HG02852 (cell line): ENCODE data around the gene BRAF.
"Not testable (repeated sequence)": the region's sequence is repeated elsewhere in the genome, so short reads cannot be mapped to it uniquely, and the experiment has no call there.

Source experiments
- ATAC-seq: cut with Tn5 transposase; IDR thresholded peaks from one replicate; pipeline ENCODE4 v1.9.1; 2021; ENCODE audit warnings: mild to moderate bottlenecking, moderate library complexity; ENCODE audit not compliant: unreplicated experiment

The BRAF gene

DNA sequence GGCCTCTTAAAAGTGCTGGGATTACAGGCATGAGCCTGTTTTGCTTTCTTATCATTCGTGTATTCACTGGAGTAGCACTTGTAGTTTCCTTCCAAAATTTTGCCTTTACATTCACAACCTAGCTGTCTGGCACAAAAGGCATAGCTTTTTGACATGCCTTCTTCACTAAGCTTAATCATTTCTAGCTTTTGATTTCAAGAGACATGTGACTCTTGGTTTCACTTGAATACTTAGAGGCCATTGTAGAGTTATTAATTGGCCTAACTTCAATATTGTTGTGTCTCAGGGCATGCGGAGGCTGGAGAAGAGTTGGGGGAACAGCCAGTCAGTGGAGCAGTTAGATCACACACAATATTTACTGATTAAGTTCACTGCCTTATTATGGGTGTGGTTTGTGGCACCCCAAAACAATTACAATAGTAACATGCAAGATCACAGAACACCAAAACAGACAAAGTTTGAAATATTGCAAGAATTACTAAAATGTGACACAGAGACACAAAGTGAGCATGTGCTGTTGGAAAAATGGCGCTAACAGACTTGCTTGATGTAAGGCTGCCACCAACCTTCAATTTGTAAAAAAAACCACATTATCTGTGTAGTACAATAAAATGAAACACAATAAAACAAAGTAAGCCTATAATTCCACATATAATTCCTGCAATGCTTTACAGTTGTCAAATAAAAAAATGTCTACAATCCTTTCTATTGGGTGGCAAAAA is 43.1 kb downstream of the BRAF start:
- peak; percentile 52 for ATAC-seq

GRCh38 chr7:140877249-140877524 is 47.5 kb downstream of the BRAF start:
- no peak for ATAC-seq

- ATAC-seq, result peak; percentile 87
Measured at GRCh38 chr7:140876519-140877248, 48.0 kb downstream of the BRAF start.

DNA sequence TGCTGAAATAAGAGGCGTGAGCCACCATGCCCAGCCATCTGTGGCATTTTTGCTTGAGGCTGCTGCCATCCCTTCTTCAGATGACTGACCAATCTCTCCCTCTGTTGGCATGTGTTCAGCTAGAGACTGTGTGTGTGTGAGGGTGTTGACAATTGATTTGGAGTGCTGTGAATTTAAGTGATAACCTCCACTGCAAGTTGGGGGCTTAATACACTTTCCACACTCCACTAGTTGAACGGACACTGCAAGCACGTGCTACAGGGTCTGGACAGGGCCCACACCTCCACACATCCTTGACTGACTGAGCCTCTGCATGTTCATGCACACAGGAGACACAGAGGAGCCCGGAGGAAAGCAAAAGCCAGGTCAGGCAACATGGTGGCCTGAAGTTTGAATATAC is 51.3 kb downstream of the BRAF start:
- no peak for ATAC-seq

DNA sequence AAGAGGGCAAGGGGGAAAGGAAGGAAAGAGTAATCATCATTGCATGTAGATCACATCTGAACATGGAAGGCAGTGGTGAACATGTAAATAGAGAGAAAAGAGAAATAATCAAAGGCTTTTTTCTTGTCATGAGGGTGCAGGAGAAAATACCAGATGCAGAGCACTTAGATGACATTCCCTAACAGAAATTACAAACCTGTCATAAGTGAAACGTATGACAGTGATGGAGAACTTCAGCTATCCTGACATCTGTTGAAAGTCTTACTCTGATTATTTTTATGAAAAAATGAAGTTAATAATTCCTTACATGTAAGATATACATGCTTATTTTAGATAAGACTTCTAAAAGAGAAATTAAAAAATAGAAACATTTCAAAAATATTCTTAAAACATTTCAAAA is 54.7 kb downstream of the BRAF start:
- ATAC-seq, result no peak

DNA sequence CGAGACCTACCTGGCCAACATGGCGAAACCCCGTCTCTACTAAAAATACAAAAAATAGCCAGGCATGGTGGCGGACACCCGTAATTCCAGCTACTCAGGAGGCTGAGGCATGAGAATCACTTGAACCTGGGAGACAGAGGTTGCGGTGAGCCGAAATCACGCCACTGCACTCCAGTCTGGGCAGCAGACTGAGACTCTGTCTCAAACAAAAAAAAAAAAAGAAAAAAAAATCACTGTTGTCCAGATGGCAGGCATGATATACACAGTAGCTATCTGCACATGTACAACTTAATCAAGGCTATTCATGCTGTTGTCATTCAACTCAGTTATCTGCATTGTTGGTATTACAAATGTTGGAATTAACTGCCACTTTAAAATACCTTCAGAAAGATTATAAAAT is 55.3 kb downstream of the BRAF start:
- no peak for ATAC-seq

- no peak for ATAC-seq
Measured at GRCh38 chr7:140867467-140868462, 57.0 kb downstream of the BRAF start.

DNA sequence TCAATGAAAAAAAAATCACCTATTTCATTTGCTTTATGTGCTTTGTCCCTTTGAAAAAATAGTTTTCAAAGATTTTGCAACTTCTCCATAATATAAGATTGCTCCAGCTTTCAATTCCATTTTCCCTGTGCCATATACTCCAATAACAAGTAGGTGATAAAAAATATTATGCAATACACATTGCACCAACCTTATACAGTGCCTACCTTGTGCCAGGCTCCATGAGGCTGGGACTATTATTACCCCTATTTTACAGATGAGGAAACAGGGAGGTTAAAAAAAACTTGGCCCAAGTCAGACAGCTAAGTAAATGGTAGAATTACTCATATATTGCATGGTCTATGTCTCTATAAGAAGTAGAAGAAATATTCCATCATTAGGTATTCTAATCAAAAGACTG is 57.8 kb downstream of the BRAF start:
- no peak for ATAC-seq

DNA sequence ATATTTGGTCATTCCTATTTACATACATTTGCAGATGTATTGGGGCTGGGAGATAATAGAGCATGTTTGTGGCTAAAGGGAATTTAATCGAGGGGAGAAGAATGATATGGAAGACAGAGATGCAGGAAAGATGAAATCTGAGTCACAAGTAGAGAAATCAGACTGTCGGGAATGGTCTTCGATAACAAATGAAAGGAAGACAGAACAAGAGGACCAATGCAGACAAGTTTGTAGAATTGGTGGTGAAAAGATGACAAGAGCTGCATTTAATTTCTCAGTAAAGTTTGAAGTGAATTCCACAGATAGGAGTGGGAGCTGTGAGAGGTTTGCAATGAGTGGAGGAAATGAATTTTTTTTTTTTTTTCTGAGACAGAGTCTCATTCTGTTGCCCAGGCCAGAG is 60.0 kb downstream of the BRAF start:
- no peak for ATAC-seq

DNA sequence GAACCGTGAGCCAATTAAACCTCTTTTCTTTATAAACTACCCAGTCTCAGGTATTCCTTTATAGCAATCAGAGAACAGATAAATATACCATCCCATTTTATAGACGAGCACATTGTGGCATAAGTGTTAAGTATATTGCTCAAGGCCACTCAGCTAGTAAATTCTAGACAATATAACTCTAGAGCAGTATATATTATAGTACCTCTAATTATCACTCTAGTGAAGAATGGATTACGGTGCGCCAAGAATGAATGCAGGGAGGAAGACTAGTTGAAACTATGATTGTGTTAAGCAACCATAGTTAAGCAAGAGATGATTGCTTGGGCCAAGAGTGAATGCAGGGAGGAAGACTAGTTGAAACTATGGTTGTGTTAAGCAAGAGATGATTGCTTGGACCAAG is 60.9 kb downstream of the BRAF start:
- no peak for ATAC-seq

DNA sequence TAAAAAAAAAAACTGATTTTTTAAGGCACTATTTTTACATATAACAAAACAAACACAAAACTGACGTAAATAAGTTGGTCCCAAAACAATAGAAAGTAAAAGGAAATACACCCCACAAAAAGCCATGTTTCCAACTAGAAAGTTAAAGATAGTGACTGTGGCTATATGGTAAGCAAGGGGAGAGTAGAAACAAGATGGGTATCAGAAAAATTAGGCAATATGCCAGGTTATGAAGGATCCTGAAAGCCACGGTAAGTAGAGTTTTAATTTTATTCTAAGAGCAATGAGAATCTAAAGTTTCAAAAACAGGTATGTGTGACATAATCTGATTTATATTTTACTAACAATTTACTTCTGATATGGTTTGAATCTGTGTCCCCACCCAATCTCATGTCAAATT is 61.5 kb downstream of the BRAF start:
- no peak for ATAC-seq

- no peak for ATAC-seq
Measured at GRCh38 chr7:140857048-140857447, 67.7 kb downstream of the BRAF start.

- no peak for ATAC-seq
Measured at GRCh38 chr7:140841166-140841715, 83.5 kb downstream of the BRAF start.

GRCh38 chr7:140831724-140832123 is 93.0 kb downstream of the BRAF start:
- no peak for ATAC-seq

DNA sequence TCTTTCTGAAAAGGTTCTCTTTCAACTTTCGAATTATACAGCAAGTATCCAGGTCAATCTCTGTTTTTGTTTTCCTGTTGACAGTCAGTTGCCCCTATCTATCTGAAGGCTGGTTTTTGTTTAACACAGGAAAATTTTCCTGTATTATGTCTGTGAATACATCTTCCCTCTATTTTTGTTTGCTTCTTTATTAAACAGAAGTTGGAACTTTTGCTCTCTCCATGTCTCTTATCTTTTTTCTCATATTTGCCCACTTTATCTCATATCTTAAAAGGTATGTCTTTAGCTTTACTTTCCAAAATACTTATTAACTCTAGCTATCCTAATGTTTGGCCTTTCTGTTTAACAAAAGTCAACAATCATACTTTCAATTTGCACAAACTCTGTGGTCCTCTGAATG is 95.0 kb downstream of the BRAF start:
- no peak for ATAC-seq

- ATAC-seq, result no peak
Measured at GRCh38 chr7:140828741-140829140, 96.0 kb downstream of the BRAF start.

- not testable (repeated sequence) for ATAC-seq
Measured at GRCh38 chr7:140817383-140817782, 107.3 kb downstream of the BRAF start.

- peak; percentile 86 for ATAC-seq
Measured at GRCh38 chr7:140810830-140811556, 113.7 kb downstream of the BRAF start.

GRCh38 chr7:140810385-140810784 is 114.3 kb downstream of the BRAF start:
- ATAC-seq, result no peak

- ATAC-seq, result no peak
Measured at GRCh38 chr7:140778975-140779374, 145.8 kb downstream of the BRAF start.

GRCh38 chr7:140778568-140778967 is 146.2 kb downstream of the BRAF start:
- no peak for ATAC-seq
